Astrocyte of the cerebellum (primary cell): Measurements from ENCODE around the gene CYP26C1.

ENCODE experiments used
- DNase-seq: peaks from one replicate; pipeline ENCODE4 v3.0.0-alpha.2; 2011; ENCODE audit warnings: low read depth
- H3K4me3 ChIP-seq: 2 replicates; pipeline ENCODE4 v1.5.1; 2011; ENCODE audit warnings: mild to moderate bottlenecking, low read depth, low read length, moderate library complexity
- in situ Hi-C: cut with HindIII; loops from 2 replicates; pipeline ENCODE4 v1.10.0; 2017; ENCODE audit warnings: low sequenced_read_pairs
- TF ChIP-seq, protein P1 (sequence below): IDR thresholded peaks from 2 replicates; pipeline ENCODE4 v1.5.1; 2012; ENCODE audit warnings: low read length, low read depth, moderate library complexity, mild to moderate bottlenecking; ENCODE audit errors: missing control alignments

The CYP26C1 gene

DNA sequence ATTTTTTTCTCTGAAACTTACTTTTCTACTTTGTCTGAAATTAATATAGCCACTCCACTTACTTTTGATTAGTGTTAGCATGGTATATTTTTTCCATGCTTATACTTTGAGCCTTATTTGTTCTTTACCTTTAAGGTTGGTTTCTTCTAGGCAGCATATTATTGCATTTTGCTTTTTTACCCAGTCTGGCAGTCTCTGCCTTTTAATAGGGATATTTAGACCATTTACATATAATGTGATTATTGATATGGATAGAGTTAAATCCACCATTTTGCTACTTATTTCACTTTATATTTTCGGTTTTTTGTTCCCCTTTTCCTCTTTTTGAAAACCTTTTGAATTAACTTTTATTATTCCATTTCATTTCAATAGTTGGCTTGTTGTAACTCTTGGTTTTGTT, 43.4 kb downstream of the CYP26C1 start:
- H3K4me3 ChIP-seq: no peak overlapping the region
- in situ Hi-C loops: loop anchor here (25.0 kb wide), 1 partner anchor 408 kb away; no protein-coding TSS in a partner anchor
- TF ChIP-seq, protein P1, sequence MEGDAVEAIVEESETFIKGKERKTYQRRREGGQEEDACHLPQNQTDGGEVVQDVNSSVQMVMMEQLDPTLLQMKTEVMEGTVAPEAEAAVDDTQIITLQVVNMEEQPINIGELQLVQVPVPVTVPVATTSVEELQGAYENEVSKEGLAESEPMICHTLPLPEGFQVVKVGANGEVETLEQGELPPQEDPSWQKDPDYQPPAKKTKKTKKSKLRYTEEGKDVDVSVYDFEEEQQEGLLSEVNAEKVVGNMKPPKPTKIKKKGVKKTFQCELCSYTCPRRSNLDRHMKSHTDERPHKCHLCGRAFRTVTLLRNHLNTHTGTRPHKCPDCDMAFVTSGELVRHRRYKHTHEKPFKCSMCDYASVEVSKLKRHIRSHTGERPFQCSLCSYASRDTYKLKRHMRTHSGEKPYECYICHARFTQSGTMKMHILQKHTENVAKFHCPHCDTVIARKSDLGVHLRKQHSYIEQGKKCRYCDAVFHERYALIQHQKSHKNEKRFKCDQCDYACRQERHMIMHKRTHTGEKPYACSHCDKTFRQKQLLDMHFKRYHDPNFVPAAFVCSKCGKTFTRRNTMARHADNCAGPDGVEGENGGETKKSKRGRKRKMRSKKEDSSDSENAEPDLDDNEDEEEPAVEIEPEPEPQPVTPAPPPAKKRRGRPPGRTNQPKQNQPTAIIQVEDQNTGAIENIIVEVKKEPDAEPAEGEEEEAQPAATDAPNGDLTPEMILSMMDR: no peak
- no peak for DNase-seq

DNA sequence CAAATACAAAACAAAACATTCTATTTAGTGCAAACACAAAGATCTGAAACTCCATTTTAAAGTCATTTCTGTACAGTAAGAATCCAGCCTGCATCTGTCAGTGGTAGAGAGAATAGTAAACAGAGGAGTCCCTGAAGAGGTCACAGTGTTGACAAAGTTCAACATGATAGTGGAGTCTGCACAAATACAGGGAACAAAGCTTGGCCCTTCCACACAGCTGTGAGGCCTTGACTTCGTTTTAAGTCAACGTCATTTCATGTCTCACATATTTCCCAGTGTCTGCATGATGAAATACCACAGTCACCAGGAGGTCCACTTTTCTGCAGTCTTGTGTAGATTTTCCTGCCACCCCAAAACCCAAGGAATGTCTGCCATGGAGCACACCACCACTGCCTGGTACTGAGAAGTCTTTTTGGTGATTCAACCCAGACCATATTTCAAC, 46.1 kb downstream of the CYP26C1 start:
- H3K4me3 ChIP-seq: no peak overlapping the region
- DNase-seq: peak; percentile 31
- TF ChIP-seq, protein P1: no peak
- in situ Hi-C loops: loop anchor here (25.0 kb wide), 1 partner anchor 406 kb away; no protein-coding TSS in a partner anchor

DNA sequence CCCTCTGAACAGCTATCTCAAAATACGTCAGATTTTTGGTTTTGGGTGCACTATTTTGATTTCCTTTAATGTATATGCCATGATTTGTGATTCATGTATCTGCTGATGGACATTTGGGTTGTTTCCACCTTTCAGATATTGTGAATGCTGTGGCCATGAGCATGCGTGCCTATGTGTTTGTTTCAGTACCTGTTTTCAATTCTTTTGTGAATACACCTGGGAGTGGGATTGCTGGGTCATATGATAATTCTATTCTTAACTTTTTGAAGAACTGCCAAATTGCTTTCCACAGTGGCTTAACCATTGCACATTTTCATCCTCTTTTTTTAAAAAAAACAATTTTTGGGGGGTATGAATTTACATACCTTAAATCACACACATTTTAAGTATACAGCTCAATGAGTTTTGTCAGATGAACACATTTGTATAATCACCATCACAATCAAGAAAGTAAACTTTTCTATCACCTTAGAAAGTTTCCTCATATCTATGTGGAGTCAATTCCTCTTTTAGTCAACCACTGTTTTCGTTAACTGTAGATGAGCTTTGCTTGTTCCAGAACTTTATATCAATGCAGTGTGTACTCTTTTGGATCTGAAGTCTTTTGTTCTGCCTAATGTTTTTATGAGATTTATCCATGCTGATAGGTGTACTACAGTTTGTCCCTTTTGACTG, 50.0 kb downstream of the CYP26C1 start:
- in situ Hi-C loops: loop anchor here (25.0 kb wide), 1 partner anchor 402 kb away; no protein-coding TSS in a partner anchor
- no peak for DNase-seq

DNA sequence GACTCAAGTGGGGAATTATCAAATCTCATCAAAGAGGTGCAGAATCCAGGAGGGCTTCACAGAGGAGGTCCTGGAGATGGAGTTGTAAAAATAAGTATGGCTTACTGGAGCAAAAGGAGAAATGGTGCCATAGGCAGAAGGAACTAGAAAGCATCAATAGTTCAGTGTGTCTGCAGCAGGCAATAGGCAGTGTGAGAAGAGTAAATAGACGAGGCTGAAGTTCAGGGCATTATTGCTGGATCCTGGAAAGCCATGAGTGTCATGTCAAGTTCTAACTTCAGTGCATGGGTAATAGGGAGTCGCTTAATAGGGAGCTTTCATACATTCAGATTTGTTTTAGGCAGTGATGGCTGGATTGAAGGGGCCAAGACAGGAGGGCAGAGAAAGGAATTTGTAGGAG, 52.4 kb downstream of the CYP26C1 start:
- DNase-seq: no peak
- TF ChIP-seq, protein P1: no peak
- H3K4me3 ChIP-seq: no peak overlapping the region
- in situ Hi-C loops: loop anchor here (25.0 kb wide), 1 partner anchor 399 kb away; no protein-coding TSS in a partner anchor

More for the DNA sequence above, 50.0 kb downstream of the CYP26C1 start:
- H3K4me3 ChIP-seq: no peak overlapping the region
- TF ChIP-seq, protein P1: no peak

GRCh38 chr10:93115661-93116383, 55.2 kb downstream of the CYP26C1 start:
- TF ChIP-seq, protein P1: peak; percentile 62
- DNase-seq: peak; percentile 12
- H3K4me3 ChIP-seq: no peak overlapping the region
- in situ Hi-C loops: loop anchor here (25.0 kb wide), 1 partner anchor 396 kb away; no protein-coding TSS in a partner anchor
